ENCODE data around the gene CTBP2. TPM values are rescaled to one million over a fixed set of nuclear protein-coding genes. Genes with fewer than 3 reads are reported as not detected.
"Not testable (repeated sequence)": the region's sequence is repeated elsewhere in the genome, so short reads cannot be mapped to it uniquely, and the experiment has no call there.

Gene CTBP2
- total RNA-seq, 1 experiment from 2014 or later = 125 TPM

GRCh38 chr10:125060026-125060425, 100.3 kb downstream of the CTBP2 start:
- no peaks in the 10 kb centered on the region for H3K9me3 ChIP-seq (ENCODE audit: control insufficient read depth, insufficient read depth, low read depth, low read length)
- ChIA-PET CTCF (interaction anchor here (1.5 kb wide), 1 partner anchor 12 kb away, joined by 11 read pairs; no protein-coding TSS in a partner anchor), POLR2A (no interaction called here)
- no peaks in the 10 kb centered on the region for H3K27me3 ChIP-seq (ENCODE audit: control insufficient read depth, insufficient read depth, low read length)
- peaks cover 33% of the 10 kb centered on the region for H3K4me1 ChIP-seq (ENCODE audit: control insufficient read depth, insufficient read depth, low read length)
- in situ Hi-C loops (cut with HindIII; ENCODE audit: low pct_unique_long_range_greater_than_20kb, low sequenced_read_pairs) = no loop called here
- H3K4me3 ChIP-seq (ENCODE audit: low read depth in 2 of 2, low read length in 2 of 2) = no peak overlapping the region
- ATAC-seq (no peak), DNase-seq (ENCODE audit: low read depth, low spot score) (no peak)
- intact Hi-C loops (cut with micrococcal nuclease; ENCODE audit: unreplicated experiment) = no loop called here
- no peak overlapping the region for H3K27ac ChIP-seq (ENCODE audit: low read length)
- H3K36me3 ChIP-seq (ENCODE audit: control insufficient read depth, insufficient read depth, low read length) = no peaks in the 10 kb centered on the region
- BruUV-seq (replicated peaks) = no TSS peak
- TF ChIP-seq SIN3A (IDR thresholded peaks at IDR 0.05; ENCODE audit: borderline replicate concordance, insufficient read depth, low read depth, low read length) (no peak), REST (IDR thresholded peaks at IDR 0.05; ENCODE audit: insufficient read depth in 1 of 2, low read depth in 2 of 2, low read length in 1 of 2) (no peak), TCF7L2 (IDR thresholded peaks at IDR 0.05; ENCODE audit: low read depth, low read length) (no peak), POLR2AphosphoS5 (IDR thresholded peaks at IDR 0.05; ENCODE audit: low read depth, low read length) (no peak), CTCF (IDR thresholded peaks at IDR 0.05) (no peak)

- CTCF ChIA-PET; ATAC-seq; in situ Hi-C loops (cut with HindIII; ENCODE audit: low pct_unique_long_range_greater_than_20kb, low sequenced_read_pairs); DNase-seq (ENCODE audit: low read depth, low spot score); H3K9me3 ChIP-seq (ENCODE audit: control insufficient read depth, insufficient read depth, low read depth, low read length); H3K4me3 ChIP-seq (ENCODE audit: low read depth in 2 of 2, low read length in 2 of 2); H3K27ac ChIP-seq (ENCODE audit: low read length); H3K36me3 ChIP-seq (ENCODE audit: control insufficient read depth, insufficient read depth, low read length); intact Hi-C loops (cut with micrococcal nuclease; ENCODE audit: unreplicated experiment); POLR2A ChIA-PET; BruUV-seq (replicated peaks); H3K27me3 ChIP-seq (ENCODE audit: control insufficient read depth, insufficient read depth, low read length): not testable (repeated sequence)
- peaks cover 26% of the 10 kb centered on the region for H3K4me1 ChIP-seq (ENCODE audit: control insufficient read depth, insufficient read depth, low read length)
Measured at GRCh38 chr10:125059348-125059747, 101.0 kb downstream of the CTBP2 start.

- DNase-seq (ENCODE audit: low read depth, low spot score) = no peak
- TF ChIP-seq CTCF (IDR thresholded peaks at IDR 0.05) = no peak
- no peak for TF ChIP-seq REST (IDR thresholded peaks at IDR 0.05; ENCODE audit: insufficient read depth in 1 of 2, low read depth in 2 of 2, low read length in 1 of 2)
- no peak for TF ChIP-seq SIN3A (IDR thresholded peaks at IDR 0.05; ENCODE audit: borderline replicate concordance, insufficient read depth, low read depth, low read length)
- TF ChIP-seq TCF7L2 (IDR thresholded peaks at IDR 0.05; ENCODE audit: low read depth, low read length) = no peak
- TF ChIP-seq POLR2AphosphoS5 (IDR thresholded peaks at IDR 0.05; ENCODE audit: low read depth, low read length) = no peak
- no peaks in the 10 kb centered on the region for H3K9me3 ChIP-seq (ENCODE audit: control insufficient read depth, insufficient read depth, low read depth, low read length)
- POLR2A ChIA-PET = no interaction called here
- CTCF ChIA-PET = no interaction called here
- in situ Hi-C loops (cut with HindIII; ENCODE audit: low pct_unique_long_range_greater_than_20kb, low sequenced_read_pairs) = no loop called here
- H3K36me3 ChIP-seq (ENCODE audit: control insufficient read depth, insufficient read depth, low read length) = no peaks in the 10 kb centered on the region
- intact Hi-C loops (cut with micrococcal nuclease; ENCODE audit: unreplicated experiment) = no loop called here
- ATAC-seq = no peak
- TSS peak; percentile 15 for BruUV-seq (replicated peaks)
- H3K27me3 ChIP-seq (ENCODE audit: control insufficient read depth, insufficient read depth, low read length) = no peaks in the 10 kb centered on the region
- no peak overlapping the region for H3K4me3 ChIP-seq (ENCODE audit: low read depth in 2 of 2, low read length in 2 of 2)
- peak overlapping the region; percentile 6; the same call in 1 of the 2 replicates for H3K27ac ChIP-seq (ENCODE audit: low read length)
- H3K4me1 ChIP-seq (ENCODE audit: control insufficient read depth, insufficient read depth, low read length) = peaks cover 24% of the 10 kb centered on the region
Measured at GRCh38 chr10:125057158-125058001, 103.0 kb downstream of the CTBP2 start.

All from Panc1 (cell line).